M059J (cell line): ENCODE results near the gene FXYD5. TPM values are rescaled to one million over a fixed set of nuclear protein-coding genes. Genes with fewer than 3 reads are reported as not detected.
"Not testable (repeated sequence)": the region's sequence is repeated elsewhere in the genome, so short reads cannot be mapped to it uniquely, and the experiment has no call there.

Source experiments
- DNase-seq: peaks from one replicate; pipeline ENCODE4 v3.0.0-alpha.2; 2012; ENCODE audit warnings: low read depth
- total RNA-seq: library from RNA; depleted of rRNA; stranded (reverse); fragments of >200 nt; shearing (Covaris generic); gene quantifications from 2 replicates; pipeline ENCODE4 v1.2.3, GENCODE V29; 2014

Gene FXYD5
- total RNA-seq, 1 experiment from 2014 or later = 183 TPM

DNA sequence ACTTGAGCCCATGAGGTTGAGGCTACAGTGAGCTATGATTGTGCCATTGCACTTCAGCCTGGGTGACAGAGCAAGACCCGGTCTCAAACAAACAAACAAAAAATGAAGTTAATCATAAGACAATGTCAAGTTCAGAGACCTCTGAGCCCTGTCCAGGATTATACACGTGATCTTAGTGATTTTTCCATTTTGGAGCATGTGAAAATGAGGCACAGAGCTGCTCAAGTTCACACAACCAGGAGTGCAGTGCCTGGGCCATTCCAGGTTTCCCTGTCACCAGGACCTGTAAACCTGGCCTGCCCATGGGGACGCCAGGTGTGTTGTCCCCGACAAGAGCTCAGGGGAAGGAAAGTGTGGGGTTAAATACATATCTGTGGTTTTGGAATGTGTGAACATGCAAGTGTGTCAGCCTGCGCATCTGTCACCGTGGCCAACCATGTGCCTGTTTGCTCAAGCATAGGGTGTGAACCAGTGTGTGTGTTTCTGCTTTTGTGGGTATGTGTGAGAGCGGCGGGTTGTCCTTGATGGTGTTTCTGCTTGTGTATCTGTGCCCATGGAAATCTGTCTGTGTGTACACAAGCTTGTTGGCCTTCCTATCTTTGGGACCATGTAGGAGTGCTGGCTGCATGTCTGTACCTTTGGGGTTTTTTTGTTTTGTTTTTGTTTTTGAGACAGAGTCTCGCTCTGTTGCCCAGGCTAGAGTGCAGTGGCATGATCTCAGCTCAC lies 17.4 kb upstream of the FXYD5 start:
- no peak for DNase-seq

- no peak for DNase-seq
Observed at GRCh38 chr19:35138305-35138892, 16.1 kb upstream of the FXYD5 start, which contains the start of gene FXYD1. Gene FXYD1, plus strand, starts transcription at chr19:35138824. Its CDS starts 1,256 bp downstream, at chr19:35140080.

GRCh38 chr19:35140207-35140961 lies 14.2 kb upstream of the FXYD5 start:
- DNase-seq = no peak

GRCh38 chr19:35140962-35141836 lies 13.3 kb upstream of the FXYD5 start:
- peak; percentile 52 for DNase-seq

GRCh38 chr19:35141837-35142605 lies 12.5 kb upstream of the FXYD5 start:
- no peak for DNase-seq

- DNase-seq = no peak
Observed at GRCh38 chr19:35142606-35143230, 11.8 kb upstream of the FXYD5 start.

- no peak for DNase-seq
Observed at GRCh38 chr19:35143231-35143715, 11.3 kb upstream of the FXYD5 start, which contains the start of gene FXYD7. Gene FXYD7, plus strand, starts transcription at chr19:35143255. Its CDS starts 79 bp downstream, at chr19:35143334.

- DNase-seq = no peak
Observed at GRCh38 chr19:35143818-35144217, 10.7 kb upstream of the FXYD5 start.

- DNase-seq = no peak
Observed at GRCh38 chr19:35144259-35144599, 10.3 kb upstream of the FXYD5 start.

GRCh38 chr19:35144600-35145436 lies 9.7 kb upstream of the FXYD5 start:
- DNase-seq = peak; percentile 71

GRCh38 chr19:35146746-35147459 lies 7.6 kb upstream of the FXYD5 start:
- DNase-seq = no peak

DNA sequence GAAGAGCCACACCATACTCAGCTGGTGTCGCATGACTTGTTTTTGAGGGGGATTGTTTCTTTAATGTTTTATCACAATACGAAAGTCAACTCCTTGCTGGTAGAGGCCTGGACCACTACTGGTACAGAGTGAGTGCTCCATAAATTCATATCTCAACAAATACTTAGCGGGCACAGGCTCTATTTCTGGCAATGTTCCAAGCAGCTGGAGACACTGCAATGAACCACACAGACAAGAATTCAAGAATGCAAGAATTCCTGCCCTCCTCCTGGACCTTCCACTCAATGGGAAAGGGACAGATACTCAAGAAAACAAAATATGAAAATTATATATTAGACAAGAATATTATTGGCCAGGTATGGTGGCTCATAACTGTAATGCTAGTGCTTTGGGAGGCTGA lies 5.1 kb upstream of the FXYD5 start:
- DNase-seq = no peak

DNA sequence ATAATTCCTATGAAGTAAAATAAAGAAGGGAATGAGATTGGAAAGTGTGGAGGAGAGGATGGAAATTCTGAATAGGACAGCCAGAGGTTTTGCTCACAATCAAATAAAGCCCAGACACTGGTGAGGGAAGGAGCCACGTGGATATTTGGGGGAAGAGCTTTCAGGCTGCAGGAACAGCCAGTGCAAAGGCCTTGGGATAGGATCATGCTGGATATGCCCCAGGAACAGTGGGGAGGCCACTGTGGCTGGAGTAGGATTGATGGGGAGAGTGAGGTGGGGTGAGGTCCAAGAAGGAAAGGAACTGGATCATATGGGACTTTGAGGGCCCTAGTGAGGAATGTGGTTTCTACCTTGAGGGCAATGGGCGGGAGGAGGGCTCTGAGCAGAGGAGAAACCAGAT lies 4.1 kb upstream of the FXYD5 start:
- DNase-seq = no peak

DNA sequence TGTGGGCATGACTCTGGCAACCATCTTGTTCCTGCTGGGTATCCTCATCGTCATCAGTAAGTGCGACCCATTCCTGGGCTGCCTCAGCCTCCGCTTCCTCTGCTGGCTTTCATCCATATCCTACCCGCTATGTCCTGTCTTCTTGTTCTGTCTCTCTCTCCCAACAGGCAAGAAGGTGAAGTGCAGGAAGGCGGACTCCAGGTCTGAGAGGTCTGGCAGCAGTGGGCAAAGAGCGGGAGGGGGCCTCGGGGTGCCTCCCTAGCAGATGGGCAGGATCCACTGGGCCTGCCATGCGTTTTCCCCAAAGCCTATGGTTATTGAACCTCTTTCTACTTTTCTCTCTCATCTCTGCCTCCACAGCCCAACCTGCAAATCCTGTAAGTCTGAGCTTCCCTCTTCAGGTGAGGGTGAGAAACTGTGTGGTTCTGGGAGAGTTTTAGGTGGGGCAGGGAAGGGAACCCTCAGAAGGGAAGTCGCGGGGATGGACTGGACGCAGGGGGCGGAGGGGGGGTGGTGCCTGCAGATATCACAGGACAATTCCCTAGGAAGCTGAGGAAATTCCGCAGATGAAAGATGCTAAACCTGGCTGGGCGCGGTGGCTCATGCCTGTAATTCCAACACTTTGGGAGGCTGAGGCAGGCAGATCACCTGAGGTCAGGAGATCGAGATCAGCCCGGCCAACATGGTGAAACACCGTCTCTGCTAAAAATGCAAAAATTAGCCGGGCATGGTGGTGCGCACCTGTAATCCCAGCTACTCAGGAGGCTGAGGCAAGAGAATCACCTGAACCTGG lies 3.1 kb upstream of the FXYD5 start:
- no peak for DNase-seq

DNA sequence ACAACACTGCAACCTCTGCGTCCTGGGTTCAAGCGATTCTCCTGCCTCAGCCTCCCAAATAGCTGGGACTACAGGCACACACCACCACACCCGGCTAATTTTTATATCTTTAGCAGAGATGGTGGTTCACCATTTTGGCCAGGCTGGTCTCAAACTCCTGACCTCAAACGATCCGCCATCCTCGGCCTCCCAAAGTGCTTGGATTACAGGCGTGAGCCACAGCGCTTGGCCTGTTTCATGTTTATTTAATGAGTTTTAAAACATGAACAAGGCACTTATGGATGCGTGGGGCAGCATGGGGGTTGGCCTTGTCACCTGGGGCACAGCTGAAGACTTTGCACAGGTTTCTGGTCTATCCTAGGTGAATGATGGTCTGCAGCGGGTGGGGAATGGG lies 1.4 kb upstream of the FXYD5 start:
- not testable (repeated sequence) for DNase-seq

DNA sequence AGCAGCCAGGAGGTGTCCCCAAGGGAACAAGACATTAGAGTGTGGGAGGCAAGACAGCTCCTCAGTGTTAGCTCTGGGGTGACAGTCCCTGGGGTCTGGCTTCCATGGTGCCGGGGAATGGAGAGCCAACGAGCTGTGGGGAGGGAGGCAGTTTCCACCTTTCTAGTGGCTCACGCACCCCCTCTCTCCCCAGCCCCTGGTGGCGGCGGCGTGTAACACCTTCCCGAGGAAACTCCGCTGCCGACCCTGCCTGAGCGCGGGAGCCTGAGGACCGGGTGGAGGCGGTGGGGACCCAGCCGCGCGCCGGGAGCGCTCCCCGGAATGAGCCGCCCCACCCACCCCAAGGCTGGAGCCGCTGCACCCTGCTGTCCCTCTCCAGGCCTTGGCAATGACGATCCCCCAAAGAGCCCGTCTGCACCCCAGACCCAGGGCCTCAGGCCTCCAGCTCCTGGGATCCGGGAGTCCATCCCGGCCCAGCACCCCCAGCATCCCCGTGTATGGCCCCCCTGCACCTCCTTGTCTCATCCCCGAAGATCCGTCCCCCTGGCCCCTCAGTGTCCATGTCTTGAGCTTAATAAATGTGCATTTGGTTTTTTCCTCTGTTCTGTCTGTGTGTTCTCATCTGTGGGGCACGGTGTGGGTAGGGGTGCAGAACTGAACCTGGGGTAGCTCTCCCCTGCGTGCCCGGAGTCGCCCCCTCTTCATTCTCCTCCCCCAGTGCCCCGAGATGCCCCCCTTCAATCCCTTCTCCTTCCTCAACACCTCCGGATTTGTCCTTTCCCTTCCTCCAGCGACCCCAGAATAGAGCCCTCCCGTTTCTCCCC lies 622 bp upstream of the FXYD5 start:
- peak; percentile 53 for DNase-seq

GRCh38 chr19:35155441-35155840 lies 906 bp downstream of the FXYD5 start:
- no peak for DNase-seq
